NCI-H748 (cell line): ENCODE measurements around the gene SRR.

Experiments used
- DNase-seq: peaks from one replicate; lab custom pipeline; 2025; ENCODE audit not compliant: unreplicated experiment; lab: John Stamatoyannopoulos, UW

SRR gene

DNA sequence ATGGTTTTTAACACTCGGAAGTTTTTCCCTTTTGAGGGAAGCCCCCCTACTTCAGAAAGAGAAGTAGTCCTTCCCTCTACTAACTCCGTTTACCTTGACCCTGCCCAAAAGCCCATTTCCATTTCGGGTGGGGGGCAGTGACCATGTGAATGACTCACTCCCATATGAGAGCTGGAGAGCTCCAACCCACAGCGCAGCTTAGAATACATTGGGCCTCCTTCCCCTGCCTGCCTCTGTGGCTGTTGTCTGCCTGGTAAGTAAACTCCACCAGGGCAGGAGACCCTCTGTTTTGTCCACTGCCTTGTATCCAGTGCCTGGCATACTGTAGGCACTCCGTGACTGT lies 34.5 kb downstream of the SRR start:
- no peak for DNase-seq

DNA sequence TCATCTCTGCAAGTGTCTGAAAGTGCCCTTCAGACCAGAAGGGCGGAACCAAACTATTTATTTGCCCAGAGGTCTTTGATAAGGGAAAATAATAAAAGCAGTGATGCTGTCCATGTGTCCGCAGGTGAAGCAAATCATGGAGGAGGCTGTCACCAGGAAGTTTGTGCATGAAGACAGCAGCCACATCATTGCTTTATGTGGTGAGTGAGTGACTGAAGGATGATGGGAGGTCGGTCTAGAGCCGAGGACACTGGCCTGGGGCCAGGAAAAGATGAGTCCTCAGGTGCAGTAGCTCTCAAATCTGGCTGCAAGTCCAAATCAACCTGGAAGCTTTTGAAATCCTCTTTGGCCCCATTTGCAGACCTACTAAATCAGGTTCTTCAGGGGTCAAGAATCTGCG lies 39.7 kb downstream of the SRR start:
- no peak for DNase-seq

DNA sequence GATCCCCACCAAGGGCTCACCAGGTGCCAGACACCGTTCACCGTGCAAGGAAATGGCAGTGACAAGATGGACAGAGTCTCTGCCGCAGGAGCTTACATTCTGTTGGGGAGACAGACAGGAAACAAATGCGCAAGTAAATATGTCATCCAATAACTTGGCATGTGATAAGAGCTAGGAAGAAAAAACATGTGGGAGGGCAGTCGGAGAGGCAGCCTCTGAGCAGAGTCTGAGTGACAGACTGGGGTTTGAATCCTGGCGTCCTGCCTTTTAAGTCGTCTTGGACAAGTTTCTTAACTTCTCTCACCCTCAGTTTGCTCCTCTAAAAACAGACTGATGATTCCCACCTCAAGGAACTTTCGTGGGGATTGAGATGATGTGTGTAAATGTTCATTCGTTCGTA lies 40.8 kb downstream of the SRR start:
- no peak for DNase-seq

DNA sequence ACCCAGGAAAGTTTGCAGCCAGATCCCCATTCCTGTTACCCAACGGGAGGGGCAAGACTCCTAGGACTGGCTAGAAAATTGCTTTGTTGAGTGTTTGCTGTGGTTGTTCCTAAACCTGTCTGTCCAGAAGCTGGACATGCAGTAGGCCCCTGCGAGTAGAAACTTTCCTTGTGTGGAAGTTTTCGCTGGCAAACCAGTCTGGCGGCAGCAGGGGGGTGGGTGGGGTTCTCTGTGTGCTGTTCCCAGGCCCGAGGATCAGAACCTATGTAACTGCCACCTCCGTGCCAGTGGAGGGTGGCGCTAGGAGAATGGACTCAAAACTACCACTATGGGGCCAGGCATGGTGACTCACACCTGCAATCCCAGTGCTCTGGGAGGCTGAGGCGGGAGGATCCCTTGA lies 42.7 kb downstream of the SRR start:
- DNase-seq, result no peak

DNA sequence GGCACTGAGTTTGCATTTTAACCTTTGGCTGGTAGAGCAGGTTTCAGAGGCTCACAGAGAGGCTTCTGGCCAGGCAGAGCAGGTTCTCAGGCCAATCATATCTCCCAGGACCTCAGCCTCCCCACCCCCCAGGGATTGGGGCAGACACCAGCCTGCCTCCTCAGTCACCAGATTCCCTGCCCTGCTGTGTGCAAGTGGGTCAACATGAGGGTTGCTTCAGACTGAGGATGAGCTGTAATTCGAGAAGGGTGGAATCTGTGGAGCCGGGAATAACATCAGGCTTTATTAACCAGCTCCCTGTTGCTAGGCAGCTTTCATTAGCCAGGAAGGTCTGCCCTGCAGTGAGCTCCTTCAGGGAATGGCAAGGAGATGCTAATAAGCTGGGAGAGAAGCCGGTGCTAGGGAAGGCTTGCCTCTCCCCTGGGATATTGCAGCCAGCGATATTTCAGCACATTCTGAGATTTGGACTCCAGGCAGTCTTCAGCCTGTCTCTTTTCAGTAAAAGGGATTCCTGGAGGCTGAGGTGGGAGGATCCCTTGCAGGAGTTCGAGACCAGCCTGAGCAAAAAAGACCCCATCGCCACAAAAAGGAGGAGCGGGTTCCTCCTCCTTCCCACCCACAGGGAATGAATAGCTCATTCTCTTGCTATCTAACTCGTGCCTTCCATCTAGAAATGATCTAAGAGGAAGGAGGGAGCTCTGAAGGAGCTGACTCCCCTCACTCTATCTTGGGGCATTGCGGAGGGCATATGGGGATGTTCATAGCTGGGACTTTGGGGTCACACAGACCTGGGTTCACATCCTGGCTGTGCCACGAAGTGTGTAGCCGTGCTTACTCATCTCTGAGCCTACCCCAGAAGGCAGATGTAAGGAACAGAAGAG lies 44.3 kb downstream of the SRR start:
- peak; percentile 93 for DNase-seq

DNA sequence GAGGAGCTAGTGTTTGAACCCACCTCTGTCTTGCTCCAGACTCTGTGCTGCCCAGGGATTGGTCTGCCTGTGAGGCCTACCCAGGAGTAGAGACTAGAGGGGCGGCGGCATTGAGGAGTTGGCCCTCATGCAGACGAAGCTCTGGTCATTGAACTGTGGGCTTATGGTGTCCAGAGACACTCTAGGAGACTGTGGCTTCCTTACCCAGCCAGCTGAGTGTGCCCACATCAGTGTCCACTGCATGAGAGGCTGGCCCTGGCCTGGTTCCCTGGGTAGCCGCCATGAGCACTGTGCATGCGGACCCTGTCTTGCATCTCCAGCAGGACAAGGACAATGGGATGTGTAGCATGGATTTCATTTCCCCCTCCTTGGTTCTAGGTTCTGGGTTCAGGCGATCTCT lies 47.5 kb downstream of the SRR start:
- no peak for DNase-seq

DNA sequence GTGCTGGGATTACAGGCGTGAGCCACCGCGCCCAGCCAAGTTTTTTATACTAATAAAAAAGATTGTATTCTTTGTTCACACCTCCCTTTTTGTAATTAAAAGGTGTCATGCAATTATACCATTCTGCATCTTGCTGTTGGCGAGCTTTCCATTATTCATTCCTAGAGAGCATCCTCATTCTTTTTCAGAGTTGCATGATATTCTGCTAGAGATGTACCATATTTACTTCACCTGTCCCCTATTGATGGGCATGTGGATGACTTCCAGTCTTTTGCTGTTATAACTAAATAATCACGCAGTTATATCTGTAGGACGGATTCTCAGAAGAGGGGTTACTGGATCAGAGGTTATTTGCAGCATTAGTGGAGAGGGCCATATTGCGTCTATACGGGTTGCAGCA lies 50.6 kb downstream of the SRR start:
- DNase-seq, result no peak

DNA sequence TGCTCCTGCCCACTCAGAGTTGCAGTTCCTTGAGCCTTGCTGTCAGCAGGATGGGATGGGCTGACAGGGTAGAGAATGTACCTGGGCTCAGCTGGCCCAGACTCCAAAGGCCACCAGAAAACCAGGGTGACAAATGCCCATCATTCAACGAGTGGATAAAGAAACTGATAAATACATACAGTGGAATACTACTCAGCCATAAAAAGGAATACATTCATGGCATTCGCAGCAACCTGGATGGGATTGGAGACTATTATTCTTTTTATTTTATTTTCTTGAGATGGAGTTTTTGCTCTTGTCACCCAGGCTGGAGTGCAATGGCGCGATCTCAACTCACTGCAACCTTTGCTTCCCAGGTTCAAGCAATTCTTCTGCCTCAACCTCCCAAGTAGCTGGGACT lies 53.5 kb downstream of the SRR start:
- DNase-seq, result no peak

DNA sequence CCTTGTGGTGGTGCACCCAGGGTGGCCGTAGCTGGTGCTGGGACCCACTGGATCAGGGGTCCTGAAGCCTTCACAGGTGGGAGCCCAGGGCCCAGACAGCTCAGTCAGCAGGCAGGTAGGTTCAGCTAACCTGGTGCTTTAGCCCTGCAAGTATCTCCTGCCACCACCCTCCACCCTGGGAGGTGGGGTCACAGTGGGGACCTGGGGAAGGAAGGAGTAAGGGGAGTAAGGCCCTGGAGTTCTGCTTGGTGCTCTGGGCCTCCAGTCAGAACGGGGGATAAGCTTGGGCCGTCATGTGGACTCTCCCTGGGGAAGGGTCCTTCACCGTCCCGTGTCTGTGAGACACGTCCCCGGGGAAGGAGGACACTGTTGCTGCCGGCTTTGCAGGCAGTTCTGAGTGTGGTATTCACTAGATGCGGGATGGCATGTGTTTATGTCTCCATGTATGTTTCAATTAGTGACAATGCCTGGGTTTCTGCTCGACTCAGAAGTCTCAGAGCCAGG lies 54.2 kb downstream of the SRR start:
- no peak for DNase-seq

DNA sequence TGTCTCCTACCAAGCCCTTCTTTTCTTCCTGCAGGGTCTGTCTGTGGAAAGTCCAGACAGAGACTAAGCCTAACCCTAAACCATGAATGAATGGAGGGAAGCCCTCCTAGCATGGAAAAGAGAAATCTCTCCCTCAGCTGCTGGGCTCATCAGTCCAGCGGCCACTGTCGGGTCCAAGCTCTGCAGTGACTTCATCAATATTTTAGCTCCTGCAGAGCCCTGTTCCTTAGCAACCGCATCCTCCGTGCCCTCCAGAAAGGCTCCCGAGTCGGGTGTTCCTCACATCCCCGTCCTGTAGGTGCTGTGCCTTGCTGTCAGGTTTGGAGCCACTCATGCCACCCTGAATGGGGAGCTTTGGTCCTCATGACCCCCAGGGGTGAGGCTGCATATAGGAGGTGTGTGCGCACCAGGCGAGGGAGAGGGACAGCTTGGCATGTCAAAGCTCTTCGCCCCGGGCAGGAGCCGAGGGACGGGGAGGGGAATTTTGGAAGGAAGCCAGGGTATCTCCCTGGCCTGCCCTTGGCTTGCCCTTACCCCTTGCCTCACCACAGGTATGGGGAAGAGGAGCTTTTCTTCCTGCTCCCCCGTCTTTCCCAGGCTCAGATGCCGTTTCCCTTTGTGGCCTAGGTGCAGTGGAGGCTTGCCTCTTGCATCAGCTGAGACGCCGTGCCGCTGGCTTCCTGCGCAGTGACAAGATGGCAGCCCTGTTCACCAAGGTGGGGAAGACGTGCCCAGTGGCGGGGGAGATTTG lies 57.4 kb downstream of the SRR start:
- no peak for DNase-seq

DNA sequence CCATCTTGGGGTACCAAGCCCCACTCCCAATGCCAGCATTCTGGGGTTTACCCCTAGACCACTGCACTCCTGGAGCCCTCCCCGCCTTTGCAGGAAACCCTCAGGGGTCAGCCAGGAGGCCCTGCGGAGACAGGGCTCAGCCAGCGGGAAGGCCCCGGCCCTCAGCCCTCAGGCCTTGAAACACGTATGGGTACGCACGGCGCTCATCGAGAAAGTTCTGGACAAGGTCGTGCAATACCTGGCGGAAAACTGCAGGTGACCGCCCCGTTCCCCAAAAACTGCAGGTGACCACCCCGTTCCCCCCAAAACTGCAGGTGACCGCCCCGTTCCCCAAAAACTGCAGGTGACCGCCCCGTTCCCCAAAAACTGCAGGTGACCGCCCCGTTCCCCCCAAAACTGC lies 58.3 kb downstream of the SRR start:
- no peak for DNase-seq

DNA sequence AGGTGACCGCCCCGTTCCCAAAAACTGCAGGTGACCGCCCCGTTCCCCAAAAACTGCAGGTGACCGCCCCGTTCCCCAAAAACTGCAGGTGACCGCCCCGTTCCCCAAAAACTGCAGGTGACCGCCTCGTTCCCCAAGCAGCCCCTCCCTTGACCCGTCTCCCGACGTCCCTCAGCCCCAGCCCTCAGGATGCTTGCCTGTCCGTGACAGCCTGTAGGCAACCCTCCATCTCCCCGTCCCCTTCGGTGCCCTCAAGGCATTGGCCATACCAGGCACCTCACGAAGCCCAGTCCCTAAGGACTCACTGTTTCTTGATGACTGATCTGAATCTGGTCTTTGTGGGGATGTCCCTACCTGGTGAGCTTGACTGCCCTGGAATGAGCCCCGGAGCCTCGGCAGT lies 58.7 kb downstream of the SRR start:
- no peak for DNase-seq

DNA sequence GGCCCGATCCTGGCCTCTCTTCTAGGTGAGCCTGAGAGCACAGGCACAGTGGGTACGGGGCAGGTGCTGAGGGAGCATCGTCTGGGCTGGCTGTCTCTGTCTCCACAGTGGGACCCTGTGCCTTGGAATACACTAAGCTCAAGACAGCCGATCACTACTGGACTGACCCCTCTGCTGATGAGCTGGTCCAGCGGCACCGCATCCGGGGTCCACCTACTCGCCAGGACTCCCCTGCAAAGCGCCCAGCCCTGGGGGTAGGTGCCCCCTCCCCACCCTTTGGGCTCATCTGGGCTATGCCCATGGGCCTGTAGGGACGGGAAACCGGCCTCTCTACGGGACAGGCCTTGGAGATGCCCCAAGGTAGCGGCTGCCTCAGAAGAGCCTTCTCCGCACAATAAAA lies 59.1 kb downstream of the SRR start:
- no peak for DNase-seq

DNA sequence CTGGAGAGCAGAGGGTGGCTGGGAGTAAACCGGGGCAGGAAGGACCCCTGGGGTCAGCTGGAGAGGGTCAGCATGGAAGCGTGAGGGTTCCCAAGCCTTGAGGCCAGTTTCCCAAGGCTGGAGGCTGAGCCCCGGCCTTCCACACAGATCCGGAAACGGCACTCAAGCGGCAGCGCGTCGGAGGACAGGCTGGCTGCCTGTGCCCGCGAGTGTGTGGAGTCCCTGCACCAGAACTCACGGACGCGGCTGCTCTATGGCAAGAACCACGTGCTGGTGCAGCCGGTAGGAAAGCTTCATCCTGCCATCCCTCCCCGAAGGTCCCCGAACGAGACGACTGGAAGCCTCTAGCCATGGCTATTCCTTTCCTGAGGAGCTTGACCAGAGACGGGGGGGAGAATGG lies 59.6 kb downstream of the SRR start:
- DNase-seq, result no peak

DNA sequence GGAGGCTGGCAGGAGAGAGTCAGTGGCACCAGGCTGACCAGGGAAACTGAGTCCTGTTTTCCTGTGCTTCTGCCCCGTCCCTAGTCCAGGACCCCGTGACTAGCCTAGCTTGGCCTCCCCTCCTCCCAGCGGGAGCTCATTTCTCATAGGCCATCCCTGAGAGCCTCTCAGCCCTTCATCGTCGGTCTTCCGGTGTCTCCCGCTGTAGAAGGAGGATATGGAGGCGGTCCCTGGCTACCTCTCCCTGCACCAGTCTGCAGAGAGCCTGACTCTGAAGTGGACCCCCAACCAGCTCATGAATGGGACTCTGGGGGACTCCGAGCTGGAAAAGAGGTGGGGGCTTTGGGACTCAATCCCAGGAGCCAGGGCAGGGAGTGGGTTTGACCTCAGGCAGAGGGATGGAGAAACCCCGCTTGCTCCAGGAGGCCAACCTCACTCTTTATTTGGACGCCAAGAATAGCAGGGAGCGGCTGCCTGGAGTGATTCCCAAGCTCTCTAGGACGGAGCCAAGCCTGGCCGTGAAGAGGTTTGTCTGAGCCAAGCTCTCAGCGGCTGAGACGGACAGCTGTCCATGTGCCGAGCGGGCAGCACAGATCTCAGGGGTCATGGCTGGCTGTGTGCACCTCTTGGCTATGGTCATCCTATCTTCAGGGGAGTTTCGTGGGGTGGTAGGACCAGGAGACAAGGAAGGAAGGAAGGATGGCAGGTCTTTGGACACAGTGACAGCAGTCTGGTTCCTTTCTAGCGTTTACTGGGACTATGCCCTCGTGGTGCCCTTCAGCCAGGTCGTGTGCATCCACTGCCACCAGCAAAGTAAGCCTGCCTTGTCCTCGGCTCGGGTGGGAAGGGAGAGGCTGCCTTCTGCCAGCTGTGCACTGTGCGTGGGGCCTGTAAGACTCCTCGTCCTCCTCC lies 60.4 kb downstream of the SRR start:
- no peak for DNase-seq

DNA sequence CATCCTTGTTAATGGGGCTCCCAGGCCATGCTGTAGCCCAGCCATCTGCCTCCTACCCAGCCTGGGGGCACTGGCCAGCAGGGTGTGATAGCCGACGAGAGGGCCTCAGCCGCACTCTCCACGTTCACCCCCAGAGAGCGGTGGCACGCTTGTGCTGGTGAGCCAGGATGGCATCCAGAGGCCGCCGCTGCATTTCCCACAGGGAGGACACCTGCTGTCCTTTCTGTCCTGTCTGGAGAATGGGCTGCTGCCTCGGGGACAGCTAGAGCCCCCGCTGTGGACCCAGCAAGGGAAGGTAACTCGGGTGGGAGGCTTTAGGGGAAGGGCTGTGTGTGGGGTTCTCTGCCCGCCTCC lies 61.0 kb downstream of the SRR start:
- DNase-seq, result no peak

DNA sequence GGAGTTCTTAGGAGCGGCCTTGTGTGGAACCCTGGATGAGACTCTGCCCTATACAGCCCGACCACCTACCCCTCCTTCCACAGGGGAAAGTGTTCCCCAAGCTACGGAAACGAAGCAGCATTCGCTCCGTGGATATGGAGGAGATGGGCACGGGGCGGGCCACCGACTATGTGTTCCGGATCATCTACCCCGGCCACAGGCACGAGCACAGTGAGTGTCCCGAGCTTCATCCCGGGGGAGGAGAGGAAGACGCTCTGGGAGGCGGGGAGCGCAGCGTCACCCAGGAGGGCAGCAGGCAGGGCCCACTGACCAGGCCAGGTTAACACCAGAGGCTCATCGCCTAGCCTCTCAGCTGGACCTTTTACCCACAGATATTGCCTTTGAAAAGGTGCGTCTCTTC lies 61.4 kb downstream of the SRR start:
- no peak for DNase-seq

DNA sequence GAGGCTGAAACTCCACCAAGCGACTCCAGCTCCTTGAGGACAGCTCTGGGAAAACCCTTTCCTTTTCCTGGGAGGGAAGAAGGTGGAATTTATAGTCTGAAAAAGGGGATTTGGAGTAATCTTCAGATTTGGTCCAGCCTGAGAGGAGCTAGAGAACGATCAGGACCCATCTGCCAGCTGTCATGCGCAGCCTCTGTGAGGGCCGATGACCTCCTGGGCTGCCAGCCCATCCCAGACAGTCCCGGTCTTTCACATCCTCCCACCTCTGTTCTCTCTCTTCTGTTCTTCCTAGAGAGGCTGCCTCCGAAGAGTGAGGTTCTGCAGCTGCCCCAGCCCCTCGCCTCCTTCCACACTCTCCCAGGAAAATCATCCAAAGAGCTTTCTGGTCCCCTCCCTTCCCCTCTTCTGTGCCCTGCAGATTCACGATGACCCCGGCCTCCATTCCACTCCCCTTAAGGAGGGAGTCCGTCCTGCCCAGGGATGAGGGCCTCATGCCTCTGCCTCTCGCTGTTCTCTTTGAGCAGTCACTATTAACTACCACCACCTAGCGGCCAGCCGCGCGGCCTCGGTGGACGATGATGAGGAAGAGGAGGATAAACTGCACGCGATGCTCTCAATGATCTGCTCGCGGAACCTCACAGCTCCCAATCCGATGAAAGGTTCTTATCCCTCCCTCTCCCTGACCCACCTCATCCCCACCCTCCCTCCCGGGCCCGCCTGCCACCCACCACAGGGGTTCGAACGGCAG lies 63.2 kb downstream of the SRR start:
- DNase-seq, result no peak

DNA sequence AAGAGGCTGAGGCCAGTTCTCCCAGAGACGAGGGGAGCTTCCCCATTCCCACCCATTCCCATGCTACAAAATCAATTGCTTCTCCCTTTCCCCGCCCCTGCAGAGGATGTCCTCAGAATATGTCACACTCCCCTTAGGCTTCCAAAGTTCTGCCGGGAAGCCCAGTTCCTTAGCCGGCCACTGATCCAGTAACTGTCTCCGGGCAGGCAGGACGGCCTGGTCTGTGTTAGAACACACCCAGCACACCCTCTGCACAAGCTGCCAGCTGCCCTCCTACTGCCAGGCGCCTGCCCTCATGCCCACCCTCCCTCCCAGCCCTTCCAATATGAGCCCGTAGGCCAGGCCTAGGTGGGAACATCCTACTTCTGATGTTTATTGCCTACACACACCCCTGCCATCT lies 64.6 kb downstream of the SRR start:
- no peak for DNase-seq

DNA sequence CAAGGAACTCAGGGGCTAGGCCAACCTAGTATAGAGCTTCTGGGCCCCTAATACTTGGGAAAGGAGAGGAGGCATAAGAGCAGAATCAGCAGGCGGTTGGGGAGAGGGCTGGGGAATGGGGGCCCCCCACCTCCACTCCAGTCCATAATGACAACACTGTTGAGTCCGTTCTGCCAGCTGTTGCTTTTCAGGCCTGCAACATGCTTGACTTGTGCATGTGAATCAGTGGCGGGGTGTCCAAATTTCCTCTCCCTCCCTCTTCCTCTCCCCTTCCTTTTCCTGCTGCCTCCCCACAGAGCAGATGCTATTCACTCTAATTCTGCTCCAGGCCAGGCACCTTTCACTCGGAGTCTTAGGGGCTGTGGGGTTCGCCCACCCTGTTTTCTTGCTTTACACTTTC lies 65.3 kb downstream of the SRR start:
- no peak for DNase-seq
